ENCODE measurements around the gene ZNF549.
A peak's percentile ranks its signal among the peaks of the same experiment; 100 is the strongest.
"Not testable (repeated sequence)": the region's sequence is repeated elsewhere in the genome, so short reads cannot be mapped to it uniquely, and the experiment has no call there.

Gene ZNF549

GRCh38 chr19:57527136-57527881 lies at the start of gene ZNF549:
TSS of gene ZNF549 (plus strand) at chr19:57527356. CDS start at chr19:57527574, 218 bp downstream.
- peak; percentile 54 to 75 (median 74) for DNase-seq (ENCODE audit: low read depth in 2 of 3, low spot score in 2 of 3)

- DNase-seq (ENCODE audit: low read depth in 2 of 3, low spot score in 2 of 3), result peak; percentile 59 to 76 (median 72)
These were observed 39.5 kb upstream of the ZNF549 start, which contains the start of gene ZNF419 for GRCh38 chr19:57487477-57488298. TSS of gene ZNF419 (plus strand) at chr19:57487750. CDS start at chr19:57487951, 201 bp downstream.

GRCh38 chr19:57488299-57488644 lies 38.9 kb upstream of the ZNF549 start:
- DNase-seq (ENCODE audit: low read depth in 2 of 3, low spot score in 2 of 3), result not testable (repeated sequence)

- DNase-seq (ENCODE audit: low read depth in 2 of 3, low spot score in 2 of 3), result not testable (repeated sequence)
These were observed 27.9 kb upstream of the ZNF549 start for GRCh38 chr19:57499332-57499679.

- DNase-seq (ENCODE audit: low read depth in 2 of 3, low spot score in 2 of 3), result peak; percentile 68 to 85 (median 84)
These were observed 27.3 kb upstream of the ZNF549 start, which contains the start of gene ZNF773 for GRCh38 chr19:57499680-57500395. TSS of gene ZNF773 (plus strand) at chr19:57499938. CDS start at chr19:57500081, 143 bp downstream.

GRCh38 chr19:57500400-57500799 lies 26.8 kb upstream of the ZNF549 start:
- not testable (repeated sequence) for DNase-seq (ENCODE audit: low read depth in 2 of 3, low spot score in 2 of 3)

- DNase-seq (ENCODE audit: low read depth in 2 of 3, low spot score in 2 of 3), result no peak
These were observed 21.0 kb upstream of the ZNF549 start for GRCh38 chr19:57506163-57506562.

GRCh38 chr19:57511484-57511883 lies 15.7 kb upstream of the ZNF549 start:
- DNase-seq (ENCODE audit: low read depth in 2 of 3, low spot score in 2 of 3), result no peak

- DNase-seq (ENCODE audit: low read depth in 2 of 3, low spot score in 2 of 3), result no peak
These were observed 14.3 kb upstream of the ZNF549 start for GRCh38 chr19:57512845-57513244.

- no peak for DNase-seq (ENCODE audit: low read depth in 2 of 3, low spot score in 2 of 3)
These were observed 11.9 kb upstream of the ZNF549 start for GRCh38 chr19:57515255-57515654.

GRCh38 chr19:57518021-57518420 lies 9.1 kb upstream of the ZNF549 start:
- not testable (repeated sequence) for DNase-seq (ENCODE audit: low read depth in 2 of 3, low spot score in 2 of 3)

- no peak for DNase-seq (ENCODE audit: low read depth in 2 of 3, low spot score in 2 of 3)
These were observed 10.9 kb downstream of the ZNF549 start for GRCh38 chr19:57537953-57538547.

GRCh38 chr19:57546513-57546912 lies 19.4 kb downstream of the ZNF549 start:
- no peak for DNase-seq (ENCODE audit: low read depth in 2 of 3, low spot score in 2 of 3)

GRCh38 chr19:57552432-57552831 lies 25.3 kb downstream of the ZNF549 start:
- DNase-seq (ENCODE audit: low read depth in 2 of 3, low spot score in 2 of 3), result no peak

- DNase-seq (ENCODE audit: low read depth in 2 of 3, low spot score in 2 of 3), result no peak
These were observed 30.5 kb downstream of the ZNF549 start for GRCh38 chr19:57557659-57558058.

- DNase-seq (ENCODE audit: low read depth in 2 of 3, low spot score in 2 of 3), result no peak
These were observed 31.4 kb downstream of the ZNF549 start for GRCh38 chr19:57558525-57558924.

GRCh38 chr19:57559008-57559403 lies 31.9 kb downstream of the ZNF549 start:
- DNase-seq (ENCODE audit: low read depth in 2 of 3, low spot score in 2 of 3), result peak in 2 of 3 experiments; percentile 5 to 6

- DNase-seq (ENCODE audit: low read depth in 2 of 3, low spot score in 2 of 3), result peak; percentile 55 to 71 (median 59)
These were observed 32.4 kb downstream of the ZNF549 start, which contains the start of gene ZNF550 for GRCh38 chr19:57559404-57560025. TSS of gene ZNF550 (minus strand) at chr19:57559863. CDS start at chr19:57559682, 181 bp downstream.

- no peak for DNase-seq (ENCODE audit: low read depth in 2 of 3, low spot score in 2 of 3)
These were observed 32.9 kb downstream of the ZNF549 start for GRCh38 chr19:57560049-57560491.

- no peak for DNase-seq (ENCODE audit: low read depth in 2 of 3, low spot score in 2 of 3)
These were observed 36.4 kb downstream of the ZNF549 start for GRCh38 chr19:57563547-57563946.
